ENCODE measurements around the gene FASN. TPM values are rescaled to one million over a fixed set of nuclear protein-coding genes. Genes with fewer than 3 reads are reported as not detected.

The FASN gene
- polyA plus RNA-seq, 1 donor from 2014 or later, result 26.4 TPM

GRCh38 chr17:82031303-82031884, 66.6 kb downstream of the FASN start, which contains the start of gene RAC3:
RAC3 (plus strand) TSS chr17:82031678; CDS start chr17:82031762, 84 bp downstream.
- no peaks in the 10 kb centered on the region for H3K9me3 ChIP-seq (ENCODE audit: low read length)
- H3F3A ChIP-seq (ENCODE audit: insufficient read depth, low read length, poor library complexity, severe bottlenecking), result no peaks in the 10 kb centered on the region
- H3K36me3 ChIP-seq (ENCODE audit: insufficient read depth, low read length), result no peaks in the 10 kb centered on the region

DNA sequence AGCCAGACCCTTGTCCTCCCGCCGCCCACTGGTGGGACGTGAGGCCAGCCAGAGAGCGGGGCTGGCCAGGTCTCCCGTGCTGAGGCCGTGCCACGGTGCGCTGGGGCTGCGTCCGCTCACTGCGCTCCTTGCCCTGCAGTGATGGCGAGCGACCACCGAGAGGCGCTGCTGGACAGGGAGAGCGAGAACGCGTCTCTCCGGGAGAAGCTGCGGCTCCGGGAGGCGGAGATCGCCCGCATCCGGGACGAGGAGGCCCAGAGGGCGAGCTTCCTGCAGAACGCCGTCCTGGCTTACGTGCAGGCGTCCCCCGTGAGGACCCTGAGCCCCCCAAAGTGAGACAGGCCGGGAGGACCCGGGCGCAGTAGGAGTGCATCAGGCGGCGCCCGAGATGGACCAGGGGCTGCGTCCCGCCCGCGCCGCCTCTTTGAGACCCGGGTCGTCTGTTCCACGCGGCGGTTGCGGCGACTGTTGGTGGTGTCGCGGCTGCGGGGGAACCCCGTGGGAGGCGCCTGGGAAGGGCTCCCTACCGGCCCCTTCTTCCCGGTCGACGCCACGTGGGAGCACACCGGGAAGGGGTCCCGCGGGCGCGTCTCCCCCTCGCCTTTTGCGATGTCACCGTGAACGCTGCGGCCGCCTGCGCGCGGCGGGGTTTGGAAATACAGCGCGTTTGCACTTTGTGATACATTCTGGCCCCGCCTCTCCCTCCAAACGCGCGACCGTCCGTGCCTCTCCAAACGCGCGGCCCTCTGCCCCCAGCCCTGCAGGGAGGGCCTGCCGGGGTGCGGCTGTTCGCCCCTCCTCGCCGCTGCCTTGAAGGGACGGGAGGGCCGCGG, 67.3 kb downstream of the FASN start:
- no peaks in the 10 kb centered on the region for H3F3A ChIP-seq (ENCODE audit: insufficient read depth, low read length, poor library complexity, severe bottlenecking)
- H2AFZ ChIP-seq (ENCODE audit: low read depth, low read length), result no peak overlapping the region
- no peaks in the 10 kb centered on the region for H3K9me3 ChIP-seq (ENCODE audit: low read length)
- H3K4me3 ChIP-seq (ENCODE audit: low read length), result peak overlapping the region; percentile 68
- no peaks in the 10 kb centered on the region for H3K36me3 ChIP-seq (ENCODE audit: insufficient read depth, low read length)
- no peaks in the 10 kb centered on the region for H3K27me3 ChIP-seq (ENCODE audit: insufficient read depth, low read depth, low read length)
- peak overlapping the region; percentile 25 for H3K4me2 ChIP-seq (ENCODE audit: low read length)
- no peaks in the 10 kb centered on the region for H3K9me2 ChIP-seq (ENCODE audit: insufficient read depth, low read length)
- no peaks in the 10 kb centered on the region for H4K20me1 ChIP-seq (ENCODE audit: insufficient read depth)
- peak overlapping the region; percentile 60 for H3K9ac ChIP-seq (ENCODE audit: low read length)
- H3K79me2 ChIP-seq (replicated peaks; ENCODE audit: insufficient read depth, low read length), result no peaks in the 10 kb centered on the region
- H3K27ac ChIP-seq (ENCODE audit: low read length), result peak overlapping the region; percentile 39
- TF ChIP-seq MXI1 (conservative IDR thresholded peaks at IDR 0.05; ENCODE audit: poor library complexity, severe bottlenecking) (no peak), EZH2 (IDR thresholded peaks at IDR 0.05; ENCODE audit: borderline replicate concordance, insufficient read depth, low read length, poor library complexity, severe bottlenecking) (no peak), POLR2AphosphoS5 (IDR thresholded peaks at IDR 0.05) (peak; percentile 7), SMC3 (conservative IDR thresholded peaks at IDR 0.05; ENCODE audit: poor library complexity) (peak; percentile 79), RAD21 (conservative IDR thresholded peaks at IDR 0.05) (peak; percentile 87)
- TF ChIP-seq, protein P1, sequence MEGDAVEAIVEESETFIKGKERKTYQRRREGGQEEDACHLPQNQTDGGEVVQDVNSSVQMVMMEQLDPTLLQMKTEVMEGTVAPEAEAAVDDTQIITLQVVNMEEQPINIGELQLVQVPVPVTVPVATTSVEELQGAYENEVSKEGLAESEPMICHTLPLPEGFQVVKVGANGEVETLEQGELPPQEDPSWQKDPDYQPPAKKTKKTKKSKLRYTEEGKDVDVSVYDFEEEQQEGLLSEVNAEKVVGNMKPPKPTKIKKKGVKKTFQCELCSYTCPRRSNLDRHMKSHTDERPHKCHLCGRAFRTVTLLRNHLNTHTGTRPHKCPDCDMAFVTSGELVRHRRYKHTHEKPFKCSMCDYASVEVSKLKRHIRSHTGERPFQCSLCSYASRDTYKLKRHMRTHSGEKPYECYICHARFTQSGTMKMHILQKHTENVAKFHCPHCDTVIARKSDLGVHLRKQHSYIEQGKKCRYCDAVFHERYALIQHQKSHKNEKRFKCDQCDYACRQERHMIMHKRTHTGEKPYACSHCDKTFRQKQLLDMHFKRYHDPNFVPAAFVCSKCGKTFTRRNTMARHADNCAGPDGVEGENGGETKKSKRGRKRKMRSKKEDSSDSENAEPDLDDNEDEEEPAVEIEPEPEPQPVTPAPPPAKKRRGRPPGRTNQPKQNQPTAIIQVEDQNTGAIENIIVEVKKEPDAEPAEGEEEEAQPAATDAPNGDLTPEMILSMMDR (IDR thresholded peaks at IDR 0.05; ENCODE audit: poor library complexity, severe bottlenecking), result peak; percentile 90

More at GRCh38 chr17:82031303-82031884, 66.6 kb downstream of the FASN start, which contains the start of gene RAC3:
- no peaks in the 10 kb centered on the region for H4K20me1 ChIP-seq (ENCODE audit: insufficient read depth)
- H3K27me3 ChIP-seq (ENCODE audit: insufficient read depth, low read depth, low read length), result no peaks in the 10 kb centered on the region
- H3K4me3 ChIP-seq (ENCODE audit: low read length), result peak within 1 kb of the TSS; percentile 78
- H3K27ac ChIP-seq (ENCODE audit: low read length), result peak within 1 kb of the TSS; percentile 39
- no peak within 1 kb of the TSS for H2AFZ ChIP-seq (ENCODE audit: low read depth, low read length)
- H3K9me2 ChIP-seq (ENCODE audit: insufficient read depth, low read length), result no peaks in the 10 kb centered on the region
- H3K79me2 ChIP-seq (replicated peaks; ENCODE audit: insufficient read depth, low read length), result no peaks in the 10 kb centered on the region
- H3K9ac ChIP-seq (ENCODE audit: low read length), result peak within 1 kb of the TSS; percentile 64
- H3K4me2 ChIP-seq (ENCODE audit: low read length), result peak within 1 kb of the TSS; percentile 30
- TF ChIP-seq POLR2AphosphoS5 (IDR thresholded peaks at IDR 0.05) (no peak), TAF1 (IDR thresholded peaks at IDR 0.05; ENCODE audit: low read depth) (no peak), MXI1 (conservative IDR thresholded peaks at IDR 0.05; ENCODE audit: poor library complexity, severe bottlenecking) (no peak), REST (IDR thresholded peaks at IDR 0.05; ENCODE audit: borderline replicate concordance) (no peak), EP300 (conservative IDR thresholded peaks at IDR 0.05; ENCODE audit: poor library complexity, severe bottlenecking) (no peak)
- TF ChIP-seq, protein P1 (IDR thresholded peaks at IDR 0.05; ENCODE audit: poor library complexity, severe bottlenecking), result no peak
